GM18526 (cell line): ENCODE data around the gene AICDA.

ENCODE experiments used
- POLR2A ChIP-seq: IDR thresholded peaks from 3 replicates; pipeline ENCODE4 v1.6.1; 2011; ENCODE audit not compliant: insufficient read length; ENCODE audit errors: extremely low read depth

AICDA gene

DNA sequence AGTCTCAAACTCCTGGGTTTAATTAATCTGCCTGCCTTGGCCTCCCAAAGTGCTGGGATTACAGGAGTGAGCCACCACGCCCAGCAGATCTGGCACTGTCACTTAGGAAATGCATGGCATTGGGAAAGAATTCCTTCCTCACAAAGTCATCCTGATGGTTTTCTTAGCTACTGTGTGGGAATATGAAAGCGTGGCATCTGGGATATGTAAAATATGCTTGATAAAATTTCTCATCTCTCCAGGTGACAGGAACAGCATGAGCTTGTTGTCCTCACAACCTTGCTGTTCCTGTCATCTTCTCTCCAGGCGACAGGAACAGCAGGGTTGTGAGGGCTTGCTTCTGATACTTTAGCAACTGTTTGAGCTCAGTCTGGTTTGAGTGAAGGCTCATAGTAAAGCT is 16.1 kb upstream of the AICDA start:
- TF ChIP-seq POLR2A, result no peak

DNA sequence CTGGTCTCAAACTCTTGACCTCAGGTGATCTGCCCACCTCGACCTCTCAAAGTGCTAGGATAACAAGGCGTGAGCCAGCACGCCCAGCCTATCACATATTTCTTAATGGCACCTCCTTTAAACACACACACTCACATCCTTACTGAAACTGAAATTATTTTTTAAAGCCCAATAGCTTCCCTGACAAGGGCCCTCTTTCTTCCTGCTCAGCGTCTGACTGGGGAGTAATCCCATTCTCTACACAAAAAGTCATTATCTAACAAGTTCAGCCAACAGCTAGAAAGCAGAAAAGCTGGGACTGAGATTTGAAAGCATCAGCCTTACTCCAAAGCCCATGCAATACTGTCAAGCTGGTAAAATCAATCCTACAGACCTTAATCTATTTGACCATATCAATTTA is 10.0 kb upstream of the AICDA start:
- TF ChIP-seq POLR2A, result no peak

DNA sequence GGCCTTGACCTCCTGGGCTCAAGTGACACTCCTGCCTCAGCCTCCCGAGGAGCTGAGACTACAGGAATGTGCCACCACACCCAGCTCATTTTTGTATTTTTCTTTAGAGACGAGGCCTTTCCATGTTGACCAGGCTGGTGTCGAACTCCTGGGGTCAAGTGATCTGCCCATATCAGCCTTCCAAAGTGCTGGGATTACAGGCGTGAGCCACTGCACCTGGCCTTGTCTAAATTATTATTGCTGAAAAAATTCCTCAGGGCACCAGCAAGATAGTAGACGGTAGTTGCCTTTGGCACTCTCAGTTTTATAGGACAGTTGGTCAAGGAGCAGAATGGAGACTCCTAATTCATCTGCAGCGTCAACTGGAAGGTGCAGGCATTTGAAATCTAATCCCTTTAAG is 2.5 kb upstream of the AICDA start:
- no peak for TF ChIP-seq POLR2A

DNA sequence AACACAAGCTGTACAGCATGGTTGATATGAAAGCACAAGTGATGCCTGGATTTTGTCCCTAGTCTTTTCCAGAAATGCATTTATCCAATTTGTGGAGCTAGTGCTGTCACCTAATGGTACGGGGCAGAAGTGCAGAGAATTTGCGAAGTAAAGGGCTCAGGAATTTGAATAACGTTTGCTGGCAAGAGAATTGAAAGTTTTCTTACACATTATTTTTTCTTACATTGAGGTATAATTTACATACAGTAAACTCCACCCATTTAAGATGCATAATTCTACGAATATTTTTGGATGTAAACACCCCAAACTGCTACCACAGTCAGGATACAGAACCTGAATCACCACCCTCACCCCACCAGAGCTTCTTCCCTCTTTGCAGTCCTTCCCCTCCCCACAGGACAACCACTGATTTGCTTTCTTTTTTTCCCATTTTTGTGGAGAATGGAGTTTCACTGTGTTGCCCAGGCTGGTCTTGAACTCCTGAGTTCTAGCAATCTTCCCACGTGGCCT is 3.5 kb downstream of the AICDA start:
- no peak for TF ChIP-seq POLR2A

DNA sequence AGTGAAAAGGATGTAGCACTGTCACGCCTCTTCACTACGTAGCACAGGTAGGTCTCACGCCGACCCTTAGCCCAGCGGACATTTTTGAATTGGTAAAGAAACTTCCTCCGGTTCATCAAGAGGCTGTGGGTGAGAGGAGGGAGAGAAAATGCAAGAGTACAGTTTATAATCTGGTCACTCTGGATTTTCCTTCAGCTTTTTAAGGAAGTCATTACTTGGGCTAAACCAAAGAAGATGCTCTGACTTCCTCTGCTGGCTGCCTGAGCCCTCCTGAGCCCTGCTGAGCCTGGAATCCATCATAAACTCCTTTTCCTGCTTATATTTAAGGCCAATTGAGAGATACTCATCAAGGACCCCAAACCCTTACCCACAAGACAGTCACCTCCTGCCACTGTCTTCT is 5.8 kb downstream of the AICDA start:
- no peak for TF ChIP-seq POLR2A

DNA sequence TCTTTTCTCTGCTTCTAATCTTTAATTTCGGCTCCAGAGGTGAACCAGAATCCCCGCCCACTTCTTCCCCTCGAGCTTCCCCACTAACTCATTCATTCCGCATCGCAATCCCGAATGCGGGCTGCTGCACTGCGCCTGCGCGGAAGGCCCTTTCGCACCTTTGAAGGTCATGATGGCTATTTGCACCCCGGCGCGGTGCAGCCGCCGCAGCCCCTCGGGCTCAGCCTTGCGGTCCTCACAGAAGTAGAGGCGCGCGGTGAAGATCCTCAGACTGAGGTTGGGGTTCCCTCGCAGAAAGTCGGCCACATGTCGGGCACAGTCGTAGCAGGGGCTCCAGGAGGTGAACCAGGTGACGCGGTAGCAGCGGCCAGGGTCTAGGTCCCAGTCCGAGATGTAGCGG is 7.6 kb downstream of the AICDA start:
- no peak for TF ChIP-seq POLR2A

DNA sequence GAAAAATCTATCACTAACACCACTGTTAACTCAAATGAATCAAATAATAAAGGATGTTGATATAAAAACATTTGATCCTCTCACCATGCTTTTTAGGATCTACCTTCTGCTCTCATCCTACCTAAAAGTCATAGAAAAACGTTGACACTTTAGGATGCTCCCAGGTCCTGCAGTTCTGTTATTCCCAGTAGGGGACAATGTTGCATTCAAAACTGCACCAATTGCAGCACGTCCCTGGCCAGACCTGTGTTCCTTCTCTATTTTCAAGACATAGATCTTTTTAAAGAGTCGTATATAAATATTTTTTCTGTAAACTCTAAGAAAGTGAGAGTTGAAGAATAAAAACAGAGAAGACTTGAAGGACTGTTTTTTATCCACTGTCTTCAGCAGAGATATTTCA is 8.8 kb downstream of the AICDA start:
- TF ChIP-seq POLR2A, result no peak

- no peak for TF ChIP-seq POLR2A
These were observed 9.4 kb downstream of the AICDA start for GRCh38 chr12:8603286-8603685.

DNA sequence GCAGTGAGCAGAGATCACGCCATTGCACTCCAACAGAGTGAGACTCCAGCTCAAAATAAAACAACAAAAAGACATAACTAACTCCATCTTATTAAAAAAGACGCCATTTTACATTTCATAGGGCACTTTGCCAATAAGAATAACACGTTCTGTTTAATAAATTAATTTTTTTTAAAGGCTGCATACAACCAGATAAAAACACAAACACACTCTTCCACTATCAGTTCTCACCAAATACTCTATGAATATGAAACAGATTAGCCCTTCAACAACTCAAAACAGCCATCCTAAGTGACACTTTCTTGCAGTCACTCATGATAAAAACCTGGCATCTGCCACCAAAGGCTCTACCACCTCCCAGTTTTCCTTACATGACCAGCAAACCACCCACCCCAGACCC is 16.1 kb downstream of the AICDA start:
- no peak for TF ChIP-seq POLR2A

GRCh38 chr12:8594072-8594471 is 18.6 kb downstream of the AICDA start:
- TF ChIP-seq POLR2A, result no peak

DNA sequence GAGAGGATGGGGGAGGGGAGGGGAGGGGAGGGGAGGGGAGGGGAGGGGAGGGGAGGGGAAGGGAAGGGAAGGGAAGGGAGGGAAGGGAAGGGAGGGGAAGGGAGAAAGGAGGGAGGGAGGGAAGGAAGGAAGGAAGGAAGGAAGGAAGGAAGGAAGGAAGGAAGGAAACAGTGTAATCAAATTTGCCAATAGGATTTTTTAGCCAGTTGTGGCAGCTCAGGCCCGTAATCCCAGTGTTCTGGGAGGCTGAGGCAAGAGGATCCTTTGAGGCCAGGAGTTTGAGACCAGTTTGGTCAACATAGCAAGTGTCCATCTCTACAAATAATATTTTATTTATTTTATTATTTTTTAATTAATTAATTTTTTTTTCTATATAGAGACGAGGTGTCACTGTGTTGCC is 19.4 kb downstream of the AICDA start:
- TF ChIP-seq POLR2A, result no peak

DNA sequence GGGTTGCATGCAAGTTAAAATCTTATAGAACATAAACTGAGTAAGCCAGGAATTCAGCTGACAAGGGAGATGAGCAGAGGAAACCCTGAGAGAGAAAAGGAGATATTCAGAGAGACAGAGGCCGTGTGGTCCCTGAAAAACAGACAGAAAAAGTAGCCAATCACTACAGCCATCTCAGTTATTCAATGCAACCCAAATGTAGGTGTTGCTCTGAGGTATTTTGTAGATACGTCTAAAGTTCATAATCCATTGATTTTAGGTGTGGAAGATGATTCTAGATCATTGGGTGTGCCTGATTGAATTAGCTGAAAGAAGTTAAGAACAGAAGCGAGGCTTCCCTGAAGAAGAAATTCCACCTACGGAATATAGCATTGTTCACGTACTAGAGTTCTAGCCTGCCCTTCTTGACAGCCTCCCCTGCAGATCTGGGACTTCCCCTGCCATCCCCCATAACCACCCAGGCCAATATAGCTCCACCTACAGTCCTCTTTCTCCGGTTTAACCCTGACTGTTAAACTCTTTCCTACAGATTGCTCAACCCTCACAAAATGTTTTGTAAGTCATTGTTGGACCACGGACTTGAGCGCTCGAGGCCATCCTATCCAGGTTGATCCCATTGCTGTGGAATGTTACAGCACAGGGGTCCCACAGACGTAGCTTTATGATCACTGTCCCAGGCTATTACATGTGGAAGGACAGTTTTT is 21.7 kb downstream of the AICDA start:
- TF ChIP-seq POLR2A, result no peak

DNA sequence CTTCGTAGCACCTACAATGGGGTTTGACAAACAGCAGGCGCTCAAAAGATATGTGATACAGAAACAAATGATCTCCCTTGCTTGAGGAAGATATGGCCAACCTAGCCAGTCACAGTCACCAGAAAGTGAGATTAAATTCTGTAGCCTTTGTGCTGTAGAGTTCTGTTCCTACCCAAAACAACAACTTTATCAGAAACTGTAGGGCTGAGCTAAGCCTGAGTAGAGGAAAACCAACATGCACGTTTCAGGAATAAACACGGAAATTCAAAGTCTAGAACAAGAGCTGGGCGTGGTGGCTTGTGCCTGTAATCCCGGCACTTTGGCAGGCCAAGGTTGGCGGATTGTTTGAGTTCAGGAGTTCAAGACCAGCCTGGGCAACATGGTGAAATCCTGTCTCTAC is 23.0 kb downstream of the AICDA start:
- no peak for TF ChIP-seq POLR2A

DNA sequence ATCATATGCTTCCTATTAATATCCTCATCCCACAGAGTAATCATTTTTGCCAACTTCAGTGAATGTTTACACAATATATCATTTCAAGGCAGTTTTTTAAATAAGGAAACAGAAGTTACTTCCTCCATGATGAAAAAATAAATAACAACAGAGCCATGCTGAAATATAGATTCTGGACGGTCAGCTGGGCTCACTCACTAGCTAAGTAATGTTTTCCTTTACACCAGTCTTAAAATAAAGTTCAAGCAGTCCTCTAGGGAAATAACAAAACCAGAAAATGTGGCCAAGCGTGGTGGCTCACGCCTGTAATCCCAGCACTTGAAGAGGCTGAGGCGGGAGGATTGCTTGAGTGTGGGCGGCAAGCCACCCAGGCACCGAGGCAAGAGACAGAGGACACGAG is 28.7 kb downstream of the AICDA start:
- TF ChIP-seq POLR2A, result no peak

DNA sequence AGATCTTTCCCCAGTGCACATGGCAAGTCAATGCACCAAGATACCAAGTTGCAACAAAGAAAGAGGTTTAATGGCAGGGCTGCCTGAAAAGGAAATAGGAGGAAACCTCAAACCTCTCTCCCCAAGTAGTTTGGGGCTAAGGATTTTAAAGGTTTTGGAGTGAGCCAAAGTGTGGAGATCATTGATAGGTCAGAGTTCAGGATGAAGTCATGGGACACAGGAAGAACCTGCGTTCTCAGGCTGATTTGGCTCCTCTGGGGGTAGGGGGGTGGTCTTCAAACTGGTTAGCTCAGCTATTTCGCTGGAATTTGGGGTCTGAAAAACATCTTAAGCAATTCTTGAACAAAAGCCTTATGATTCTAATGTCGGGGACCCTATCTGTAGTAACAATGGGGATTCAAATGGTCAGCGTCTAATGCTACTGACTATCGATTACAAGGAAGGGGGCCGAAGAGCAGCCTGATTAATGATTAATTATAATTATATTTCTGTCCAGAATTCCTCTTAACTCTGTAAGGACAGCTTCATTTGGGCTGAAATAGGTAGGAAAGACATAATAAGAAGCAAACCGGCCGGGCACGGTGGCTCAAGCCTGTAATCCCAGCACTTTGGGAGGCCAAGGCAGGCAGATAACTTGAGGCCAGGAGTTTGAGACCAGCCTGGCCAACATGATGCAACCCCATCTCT is 31.4 kb downstream of the AICDA start:
- no peak for TF ChIP-seq POLR2A

GRCh38 chr12:8577879-8578278 is 34.8 kb downstream of the AICDA start:
- no peak for TF ChIP-seq POLR2A

- no peak for TF ChIP-seq POLR2A
These were observed 40.2 kb downstream of the AICDA start for GRCh38 chr12:8572507-8572906.
